ENCODE data around the gene EIF3A. TPM values are rescaled to one million over a fixed set of nuclear protein-coding genes. Genes with fewer than 3 reads are reported as not detected.

Gene EIF3A
- total RNA-seq, 2 donors from 2014 or later, result 77.1 to 88.0 TPM

GRCh38 chr10:119104654-119105015, 24.0 kb upstream of the EIF3A start:
- no peak for DNase-seq (ENCODE audit: low spot score)
- 3% methylated on average over 12 of the region's 22 CpGs for WGBS
- Histone ChIP-seq H3K27me3 (replicated peaks; ENCODE audit: insufficient read depth) (no peaks in the 10 kb centered on the region), H3K27ac (peak overlapping the region; percentile 61 to 77), H3K9me3 (no peaks in the 10 kb centered on the region), H3K4me1 (replicated peaks) (no peaks in the 10 kb centered on the region), H3K36me3 (no peaks in the 10 kb centered on the region), H3K4me3 (peak overlapping the region; percentile 83 to 91)
- intact Hi-C loops (cut with DNase I), result loop anchor here (1.0 to 10.0 kb wide), 2 partner anchors 24 to 350 kb away; partner anchors contain the start of genes CACUL1 and EIF3A
- no peak for TF ChIP-seq CTCF (IDR thresholded peaks at IDR 0.05)
- no peak for TF ChIP-seq POLR2AphosphoS5 (IDR thresholded peaks at IDR 0.05)
- TF ChIP-seq POLR2A (IDR thresholded peaks at IDR 0.05), result no peak

GRCh38 chr10:119103903-119104653, 23.5 kb upstream of the EIF3A start, which contains the start of gene DENND10:
Gene DENND10, plus strand, starts transcription at chr10:119104113. Its CDS starts 30 bp downstream, at chr10:119104143.
- peak; percentile 88 for DNase-seq (ENCODE audit: low spot score)
- 1% methylated on average over 54 of the region's 91 CpGs for WGBS
- TF ChIP-seq CTCF (IDR thresholded peaks at IDR 0.05) (peak in 2 of 4 experiments; percentile 21 to 37), POLR2AphosphoS5 (IDR thresholded peaks at IDR 0.05) (peak; percentile 52), POLR2A (IDR thresholded peaks at IDR 0.05) (peak; percentile 91)
- Histone ChIP-seq H3K27me3 (replicated peaks; ENCODE audit: insufficient read depth) (no peaks in the 10 kb centered on the region), H3K4me1 (replicated peaks) (no peaks in the 10 kb centered on the region), H3K4me3 (peak within 1 kb of the TSS; percentile 83 to 91), H3K27ac (peak within 1 kb of the TSS; percentile 61 to 77), H3K9me3 (no peaks in the 10 kb centered on the region), H3K36me3 (no peaks in the 10 kb centered on the region)
- intact Hi-C loops (cut with DNase I), result loop anchor here (1.0 to 10.0 kb wide), 2 partner anchors 24 to 349 kb away; partner anchors contain the start of genes CACUL1 and EIF3A

- H3K9me3 ChIP-seq, result no peaks in the 10 kb centered on the region
- TF ChIP-seq POLR2A (IDR thresholded peaks at IDR 0.05), result peak; percentile 6
- no peak for TF ChIP-seq POLR2AphosphoS5 (IDR thresholded peaks at IDR 0.05)
- no peaks in the 10 kb centered on the region for H3K27me3 ChIP-seq (replicated peaks; ENCODE audit: insufficient read depth)
- intact Hi-C loops (cut with DNase I), result loop anchor here (10.0 kb wide), 1 partner anchor 349 kb away; the partner anchor contains the start of gene CACUL1
- peak overlapping the region; percentile 53 to 61 for H3K27ac ChIP-seq
- no peaks in the 10 kb centered on the region for H3K4me1 ChIP-seq (replicated peaks)
- DNase-seq (ENCODE audit: low spot score), result no peak
- 49% methylated on average over 12 of the region's 12 CpGs for WGBS
- H3K36me3 ChIP-seq, result no peaks in the 10 kb centered on the region
- peak overlapping the region; percentile 83 to 91 for H3K4me3 ChIP-seq
These were observed 22.8 kb upstream of the EIF3A start for GRCh38 chr10:119103241-119103902.

- WGBS, result 36% methylated on average over 10 of the region's 10 CpGs
- no peaks in the 10 kb centered on the region for H3K36me3 ChIP-seq
- H3K4me3 ChIP-seq, result no peak overlapping the region
- intact Hi-C loops (cut with DNase I), result loop anchor here (10.0 kb wide), 1 partner anchor 347 kb away; the partner anchor contains the start of gene CACUL1
- DNase-seq (ENCODE audit: low spot score), result peak; percentile 42
- H3K9me3 ChIP-seq, result no peaks in the 10 kb centered on the region
- TF ChIP-seq POLR2AphosphoS5 (IDR thresholded peaks at IDR 0.05) (peak; percentile 37), POLR2A (IDR thresholded peaks at IDR 0.05) (no peak)
- H3K27ac ChIP-seq, result peak overlapping the region; percentile 31 to 63
- H3K27me3 ChIP-seq (replicated peaks; ENCODE audit: insufficient read depth), result no peaks in the 10 kb centered on the region
- no peaks in the 10 kb centered on the region for H3K4me1 ChIP-seq (replicated peaks)
These were observed 20.9 kb upstream of the EIF3A start for GRCh38 chr10:119101366-119102098.

GRCh38 chr10:119100434-119101238, 20.0 kb upstream of the EIF3A start:
- Histone ChIP-seq H3K27me3 (replicated peaks; ENCODE audit: insufficient read depth) (no peaks in the 10 kb centered on the region), H3K36me3 (no peaks in the 10 kb centered on the region), H3K27ac (peak overlapping the region; percentile 31 to 63), H3K4me1 (replicated peaks) (no peaks in the 10 kb centered on the region), H3K9me3 (no peaks in the 10 kb centered on the region), H3K4me3 (no peak overlapping the region)
- intact Hi-C loops (cut with DNase I), result loop anchor here (10.0 kb wide), 1 partner anchor 346 kb away; the partner anchor contains the start of gene CACUL1
- TF ChIP-seq POLR2AphosphoS5 (IDR thresholded peaks at IDR 0.05), result peak; percentile 70
- TF ChIP-seq POLR2A (IDR thresholded peaks at IDR 0.05), result peak; percentile 13
- TF ChIP-seq CTCF (IDR thresholded peaks at IDR 0.05), result no peak
- WGBS, result 37% methylated on average over 3 of the region's 3 CpGs
- peak; percentile 63 for DNase-seq (ENCODE audit: low spot score)

Data from prostate gland (tissue), 2 donors.